B cell (primary cell): ENCODE data around the gene CEP85L.

Experiments used
- CTCF ChIP-seq: fragments of 200-600 bp; IDR thresholded peaks from one replicate; pipeline ENCODE4 v1.8.0; 2022; ENCODE audit warnings: antibody characterized with exemption, mild to moderate bottlenecking
- EZH2 ChIP-seq: IDR thresholded peaks from 2 replicates; pipeline ENCODE4 v1.6.1; 2012; ENCODE audit warnings: borderline replicate concordance, low read depth, mild to moderate bottlenecking, moderate library complexity, low read length; ENCODE audit not compliant: insufficient read depth, poor library complexity, severe bottlenecking

- TF ChIP-seq CTCF (no peak), EZH2 (no peak)
These were observed 184.2 kb downstream of the CEP85L start for GRCh38 chr6:118467181-118467580.
